GM12865 (cell line): Measurements from ENCODE around the gene MAP7D2.
"Not testable (repeated sequence)": the region's sequence is repeated elsewhere in the genome, so short reads cannot be mapped to it uniquely, and the experiment has no call there.

Source experiments
- DNase-seq: peaks from one replicate; pipeline ENCODE4 v3.0.0; 2010; ENCODE audit warnings: low read depth
- H3K4me3 ChIP-seq: 2 replicates; pipeline ENCODE4 v1.5.1; 2011; ENCODE audit warnings: mild to moderate bottlenecking, low read depth, low read length, control low read depth
- TF ChIP-seq, protein P1 (sequence below): IDR thresholded peaks from 2 replicates; pipeline ENCODE4 v1.5.1; 2011; ENCODE audit warnings: low read length, control low read depth, low read depth, inconsistent platforms; ENCODE audit not compliant: insufficient read depth; ENCODE audit errors: missing control alignments

The MAP7D2 gene

DNA sequence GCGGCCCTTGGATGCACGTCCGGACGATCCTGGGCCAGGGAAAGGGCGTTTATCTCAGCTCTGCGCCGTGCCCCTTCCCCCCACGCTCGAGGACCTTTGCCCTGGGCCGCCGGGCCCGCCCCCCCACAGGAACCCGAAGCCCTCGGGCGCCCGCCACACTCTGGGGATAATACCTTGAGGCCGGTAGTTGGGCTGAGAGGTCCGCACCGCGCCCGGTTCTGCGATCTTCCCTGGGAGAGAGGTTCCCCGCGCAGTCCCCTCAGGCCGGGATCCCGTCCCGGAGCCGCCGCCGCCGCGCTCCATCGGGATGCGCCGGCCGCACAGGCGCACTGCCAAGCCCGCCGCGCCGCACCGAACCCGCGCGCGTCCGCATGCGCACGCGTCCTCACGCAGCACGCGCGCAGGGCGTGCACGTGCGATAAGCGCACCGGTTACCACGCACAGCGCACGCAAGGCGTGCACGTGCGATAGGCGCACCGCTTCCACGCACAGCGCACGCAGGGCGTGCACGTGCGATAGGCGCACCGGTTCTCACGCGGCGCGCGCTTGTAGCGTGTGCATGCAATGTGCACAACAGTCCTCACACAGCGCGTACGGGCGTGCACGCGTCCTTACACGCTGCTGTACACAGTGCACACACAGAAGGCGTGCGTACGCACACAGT lies at the start of gene MAP7D2:
Gene MAP7D2 (minus strand): TSS at position 331 of the 664 bp plus-strand sequence. CDS start 28 bp downstream, at position 303.
- TF ChIP-seq, protein P1, sequence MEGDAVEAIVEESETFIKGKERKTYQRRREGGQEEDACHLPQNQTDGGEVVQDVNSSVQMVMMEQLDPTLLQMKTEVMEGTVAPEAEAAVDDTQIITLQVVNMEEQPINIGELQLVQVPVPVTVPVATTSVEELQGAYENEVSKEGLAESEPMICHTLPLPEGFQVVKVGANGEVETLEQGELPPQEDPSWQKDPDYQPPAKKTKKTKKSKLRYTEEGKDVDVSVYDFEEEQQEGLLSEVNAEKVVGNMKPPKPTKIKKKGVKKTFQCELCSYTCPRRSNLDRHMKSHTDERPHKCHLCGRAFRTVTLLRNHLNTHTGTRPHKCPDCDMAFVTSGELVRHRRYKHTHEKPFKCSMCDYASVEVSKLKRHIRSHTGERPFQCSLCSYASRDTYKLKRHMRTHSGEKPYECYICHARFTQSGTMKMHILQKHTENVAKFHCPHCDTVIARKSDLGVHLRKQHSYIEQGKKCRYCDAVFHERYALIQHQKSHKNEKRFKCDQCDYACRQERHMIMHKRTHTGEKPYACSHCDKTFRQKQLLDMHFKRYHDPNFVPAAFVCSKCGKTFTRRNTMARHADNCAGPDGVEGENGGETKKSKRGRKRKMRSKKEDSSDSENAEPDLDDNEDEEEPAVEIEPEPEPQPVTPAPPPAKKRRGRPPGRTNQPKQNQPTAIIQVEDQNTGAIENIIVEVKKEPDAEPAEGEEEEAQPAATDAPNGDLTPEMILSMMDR: no peak
- no peak for DNase-seq
- no peak within 1 kb of the TSS for H3K4me3 ChIP-seq

DNA sequence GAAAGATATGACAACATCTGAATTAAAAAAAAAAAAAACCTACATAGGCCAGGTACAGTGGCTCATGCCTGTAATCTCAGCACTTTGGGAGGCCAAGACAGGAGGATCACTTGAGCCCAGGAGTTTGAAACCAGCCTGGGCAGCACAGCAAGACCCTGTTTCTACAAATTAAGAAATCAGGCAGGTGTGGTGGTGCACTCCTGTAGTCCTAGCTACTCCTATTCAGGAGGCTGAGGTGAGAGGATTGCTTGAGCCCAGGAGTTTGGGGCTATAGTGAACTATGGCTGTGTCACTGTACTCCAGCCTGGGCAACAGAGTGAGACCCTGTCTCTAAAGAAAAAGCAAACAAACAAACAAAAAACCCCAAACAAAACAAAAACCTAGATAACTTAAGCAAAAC lies 45.8 kb upstream of the MAP7D2 start:
- DNase-seq, H3K4me3 ChIP-seq: not testable (repeated sequence)

DNA sequence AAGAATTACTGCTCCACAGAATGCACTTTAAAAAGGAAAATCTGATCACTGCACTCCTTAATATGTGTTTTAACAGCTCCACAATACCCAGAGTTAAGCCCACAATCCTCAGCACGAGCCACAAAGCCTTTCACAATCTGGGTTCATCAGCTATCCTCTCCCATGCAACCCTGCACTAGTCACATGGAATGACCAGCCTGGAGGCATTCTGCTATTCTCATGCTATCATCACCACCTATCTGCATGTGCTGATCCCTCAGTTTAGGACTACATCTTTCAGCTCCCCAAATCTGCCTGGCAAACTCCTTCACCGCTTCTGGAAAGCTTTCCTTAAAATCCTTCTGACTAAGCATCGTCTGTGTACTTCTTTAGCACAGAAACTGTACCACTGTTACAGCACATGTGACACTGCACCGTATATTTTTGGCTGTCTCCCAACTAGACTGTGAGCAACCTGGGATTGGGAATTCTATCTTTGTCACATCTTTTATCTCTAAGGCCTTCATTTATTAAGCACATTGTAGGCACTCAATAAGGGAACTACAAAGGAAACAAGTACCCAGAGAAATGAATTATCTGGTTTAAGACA lies 43.2 kb upstream of the MAP7D2 start:
- DNase-seq: no peak
- TF ChIP-seq, protein P1: no peak
- H3K4me3 ChIP-seq: no peak overlapping the region

DNA sequence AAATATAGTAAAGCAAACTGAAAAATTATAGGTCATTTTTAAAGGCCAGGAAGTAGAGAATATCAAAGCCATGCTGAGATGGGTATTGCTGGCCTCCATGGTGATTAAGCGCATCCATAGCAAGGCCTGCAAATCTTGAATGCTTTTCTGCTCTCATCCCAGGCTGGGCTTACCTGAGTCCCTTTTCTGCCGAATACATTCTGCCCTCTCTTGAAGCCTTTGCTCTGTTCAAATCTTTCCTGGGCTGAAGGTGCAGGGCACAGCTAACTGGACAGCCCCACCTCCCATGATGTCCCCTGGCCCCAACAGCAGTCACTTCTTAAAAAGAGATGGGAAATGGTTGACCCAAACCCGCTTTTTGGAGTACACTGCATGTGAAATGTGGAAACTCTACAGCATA lies 35.0 kb upstream of the MAP7D2 start:
- DNase-seq: no peak
- TF ChIP-seq, protein P1: no peak
- no peak overlapping the region for H3K4me3 ChIP-seq

DNA sequence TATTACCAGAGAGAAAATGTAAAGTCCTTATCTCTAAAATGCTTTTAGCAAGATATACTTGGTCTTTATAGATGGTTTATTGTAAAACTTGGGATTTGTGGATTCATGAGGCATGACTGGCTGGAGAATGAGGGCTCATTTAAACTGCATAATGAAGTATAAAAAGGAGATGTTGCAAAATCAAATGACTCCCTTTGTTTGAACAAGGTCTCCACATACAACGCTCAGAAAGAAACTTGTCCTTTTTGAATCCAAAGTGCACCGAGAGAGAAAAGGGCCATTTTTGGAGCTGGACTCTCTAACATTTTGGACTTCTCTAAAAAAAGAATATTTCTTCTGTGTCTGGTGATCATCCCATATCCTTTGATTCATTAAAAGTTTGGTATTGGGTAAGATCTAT lies 32.6 kb upstream of the MAP7D2 start:
- H3K4me3 ChIP-seq: no peak overlapping the region
- TF ChIP-seq, protein P1: no peak

DNA sequence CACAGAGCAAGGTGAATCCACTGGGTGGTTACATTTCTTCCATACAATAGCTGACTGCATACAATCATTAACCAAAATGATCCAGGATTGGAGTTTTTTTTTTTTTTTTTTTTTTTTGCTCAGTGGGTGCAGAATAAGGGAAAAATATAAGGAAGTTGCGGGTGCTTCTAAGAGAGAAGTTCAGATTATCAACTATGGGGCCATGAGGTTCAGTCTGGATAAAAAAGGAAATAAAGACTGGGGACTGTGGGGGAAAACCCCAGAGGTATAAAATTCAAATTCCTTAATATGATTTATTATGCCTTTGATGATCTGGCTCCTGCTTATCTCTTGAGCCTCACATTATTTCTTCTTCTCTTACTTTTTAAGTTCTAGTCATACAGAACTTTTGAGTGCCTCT lies 30.9 kb upstream of the MAP7D2 start:
- no peak for DNase-seq

More for the DNA sequence above, 32.6 kb upstream of the MAP7D2 start:
- no peak for DNase-seq

DNA sequence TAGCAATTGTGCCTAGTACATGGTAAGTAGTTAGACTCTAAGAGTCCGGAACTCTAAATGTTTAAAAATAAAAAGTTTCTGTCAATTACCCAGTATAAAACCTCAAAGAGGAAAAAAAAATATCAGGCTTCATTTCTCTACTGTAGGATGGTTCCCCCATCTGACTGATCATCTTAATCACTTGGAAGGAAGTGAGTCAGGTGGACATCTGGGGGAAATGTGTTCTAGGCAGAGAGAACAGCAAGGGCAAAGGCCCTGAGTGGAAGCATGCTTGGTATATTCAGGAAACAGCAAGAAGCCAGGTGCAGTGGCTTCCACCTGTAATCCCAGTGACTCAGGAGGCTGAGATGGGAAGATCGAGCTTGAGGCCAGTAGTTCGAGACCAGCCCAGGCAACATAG lies 27.8 kb upstream of the MAP7D2 start:
- TF ChIP-seq, protein P1: no peak
- DNase-seq: no peak
- no peak overlapping the region for H3K4me3 ChIP-seq

More for the DNA sequence above, 30.9 kb upstream of the MAP7D2 start:
- TF ChIP-seq, protein P1: no peak
- H3K4me3 ChIP-seq: no peak overlapping the region
